ENCODE results near the gene CYP20A1.

DNA sequence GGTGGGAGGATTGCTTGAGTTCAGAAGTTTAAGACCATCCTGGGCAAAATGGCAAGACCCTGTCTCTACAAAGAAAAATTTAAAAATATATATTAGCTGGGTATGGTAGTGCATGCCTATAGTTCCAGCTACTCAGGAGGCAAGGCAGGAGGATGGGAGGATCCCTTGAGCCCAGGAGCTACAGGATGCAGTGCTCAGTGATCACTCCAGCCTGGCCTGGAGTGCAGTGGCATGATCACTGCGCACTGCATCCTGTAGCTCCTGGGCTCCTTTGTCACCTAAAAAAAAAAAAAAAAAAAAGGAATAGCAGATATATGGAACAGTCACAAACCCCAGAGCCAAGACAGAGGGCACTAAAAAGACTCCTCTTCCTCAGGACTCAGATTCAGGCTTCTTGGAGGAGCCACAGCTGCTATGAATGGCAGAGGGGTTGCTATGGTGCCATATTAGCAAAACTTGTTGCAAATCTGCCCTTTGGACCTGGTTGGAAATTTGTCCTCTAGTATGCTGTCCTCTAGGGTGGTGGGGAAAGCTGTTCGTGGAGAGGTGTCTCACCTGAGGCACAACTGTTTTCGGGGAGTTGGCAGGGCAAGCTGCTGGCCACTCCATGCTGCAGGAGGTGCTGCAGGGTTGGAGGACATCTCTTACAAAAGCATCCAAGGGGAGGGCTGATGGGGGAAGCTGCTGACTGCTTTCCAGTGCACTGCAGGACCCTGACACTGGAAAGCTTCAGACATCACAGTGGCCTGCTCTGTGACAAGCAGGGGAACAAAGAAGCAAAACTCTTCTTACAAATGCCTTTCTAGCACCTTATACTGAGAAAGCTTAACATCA, 22.7 kb downstream of the CYP20A1 start:
- no peak for TF ChIP-seq POLR2A (IDR thresholded peaks at IDR 0.05)
- TF ChIP-seq, protein P1, sequence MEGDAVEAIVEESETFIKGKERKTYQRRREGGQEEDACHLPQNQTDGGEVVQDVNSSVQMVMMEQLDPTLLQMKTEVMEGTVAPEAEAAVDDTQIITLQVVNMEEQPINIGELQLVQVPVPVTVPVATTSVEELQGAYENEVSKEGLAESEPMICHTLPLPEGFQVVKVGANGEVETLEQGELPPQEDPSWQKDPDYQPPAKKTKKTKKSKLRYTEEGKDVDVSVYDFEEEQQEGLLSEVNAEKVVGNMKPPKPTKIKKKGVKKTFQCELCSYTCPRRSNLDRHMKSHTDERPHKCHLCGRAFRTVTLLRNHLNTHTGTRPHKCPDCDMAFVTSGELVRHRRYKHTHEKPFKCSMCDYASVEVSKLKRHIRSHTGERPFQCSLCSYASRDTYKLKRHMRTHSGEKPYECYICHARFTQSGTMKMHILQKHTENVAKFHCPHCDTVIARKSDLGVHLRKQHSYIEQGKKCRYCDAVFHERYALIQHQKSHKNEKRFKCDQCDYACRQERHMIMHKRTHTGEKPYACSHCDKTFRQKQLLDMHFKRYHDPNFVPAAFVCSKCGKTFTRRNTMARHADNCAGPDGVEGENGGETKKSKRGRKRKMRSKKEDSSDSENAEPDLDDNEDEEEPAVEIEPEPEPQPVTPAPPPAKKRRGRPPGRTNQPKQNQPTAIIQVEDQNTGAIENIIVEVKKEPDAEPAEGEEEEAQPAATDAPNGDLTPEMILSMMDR (IDR thresholded peaks at IDR 0.05), result no peak

Data from uterus (tissue), 2 donors.